ENCODE data around the gene ADRA2B. TPM values are rescaled to one million over a fixed set of nuclear protein-coding genes. Genes with fewer than 3 reads are reported as not detected.

ADRA2B gene
- total RNA-seq, 1 experiment from 2014 or later, result 0.47 TPM

GRCh38 chr2:96156926-96157648, 40.7 kb upstream of the ADRA2B start:
- intact Hi-C loops (cut with micrococcal nuclease), result no loop called here
- H3K9me3 ChIP-seq (ENCODE audit: control insufficient read depth in 1 of 2, insufficient read depth in 1 of 2, low read depth in 1 of 2, low read length in 2 of 2), result no peaks in the 10 kb centered on the region
- CTCF ChIA-PET, result no interaction called here
- POLR2A ChIA-PET, result no interaction called here
- ATAC-seq (no peak), DNase-seq (ENCODE audit: low read depth, low spot score) (no peak)
- H3K27me3 ChIP-seq (ENCODE audit: insufficient read depth, low read length), result no peaks in the 10 kb centered on the region
- TF ChIP-seq EZH2 (IDR thresholded peaks at IDR 0.05), result no peak
- TF ChIP-seq ZFX (IDR thresholded peaks at IDR 0.05), result no peak
- TF ChIP-seq FOSL1 (IDR thresholded peaks at IDR 0.05; ENCODE audit: low read depth), result no peak
- H3K36me3 ChIP-seq (ENCODE audit: control insufficient read depth in 1 of 2, insufficient read depth in 2 of 2, low read length in 2 of 2), result no peaks in the 10 kb centered on the region
- H3K79me2 ChIP-seq (ENCODE audit: insufficient read depth, low read length), result no peaks in the 10 kb centered on the region
- H3K27ac ChIP-seq (ENCODE audit: low read depth, low read length), result no peak overlapping the region
- H4K20me1 ChIP-seq (ENCODE audit: insufficient read depth), result no peaks in the 10 kb centered on the region
- BruUV-seq (replicated peaks), result no TSS peak
- RAD21 ChIA-PET (ENCODE audit: low non-redundant PET in 1 of 2, low total read pairs in 2 of 2, uncharacterized antibody in 2 of 2, unreplicated experiment in 2 of 2), result no interaction called here
- H3K4me3 ChIP-seq (replicated peaks in 1 of 2; ENCODE audit: low read depth in 1 of 2, low read length in 2 of 2), result no peak overlapping the region
- no peak overlapping the region for H3K9ac ChIP-seq (ENCODE audit: low read length)
- no peak overlapping the region for H3K4me2 ChIP-seq (ENCODE audit: low read length)
- no peak overlapping the region for H2AFZ ChIP-seq (ENCODE audit: low read depth, low read length, poor library complexity, severe bottlenecking)
- H3K9me2 ChIP-seq (ENCODE audit: insufficient read depth), result no peaks in the 10 kb centered on the region
- no peaks in the 10 kb centered on the region for H3K4me1 ChIP-seq (ENCODE audit: control insufficient read depth in 1 of 2, insufficient read depth in 2 of 2, low read length in 2 of 2)

- no peaks in the 10 kb centered on the region for H3K9me3 ChIP-seq (ENCODE audit: control insufficient read depth in 1 of 2, insufficient read depth in 1 of 2, low read depth in 1 of 2, low read length in 2 of 2)
- no peaks in the 10 kb centered on the region for H3K9me2 ChIP-seq (ENCODE audit: insufficient read depth)
- H3K4me1 ChIP-seq (ENCODE audit: control insufficient read depth in 1 of 2, insufficient read depth in 2 of 2, low read length in 2 of 2), result no peaks in the 10 kb centered on the region
- intact Hi-C loops (cut with micrococcal nuclease), result no loop called here
- ChIA-PET CTCF (no interaction called here), RAD21 (ENCODE audit: low non-redundant PET in 1 of 2, low total read pairs in 2 of 2, uncharacterized antibody in 2 of 2, unreplicated experiment in 2 of 2) (no interaction called here), POLR2A (no interaction called here)
- TF ChIP-seq JUND (IDR thresholded peaks at IDR 0.05) (no peak), SP1 (IDR thresholded peaks at IDR 0.05; ENCODE audit: low read depth) (no peak), POLR2AphosphoS5 (IDR thresholded peaks at IDR 0.05; ENCODE audit: low read depth, low read length) (no peak), EGR1 (IDR thresholded peaks at IDR 0.05; ENCODE audit: low read depth) (no peak), REST (IDR thresholded peaks at IDR 0.05; ENCODE audit: low read depth) (no peak), EZH2 (IDR thresholded peaks at IDR 0.05) (no peak), CBX3 (IDR thresholded peaks at IDR 0.05; ENCODE audit: low read depth) (no peak), ZBTB33 (IDR thresholded peaks at IDR 0.05; ENCODE audit: extremely low read depth, insufficient replicate concordance, low read length) (no peak), CEBPB (IDR thresholded peaks at IDR 0.05; ENCODE audit: low read depth) (no peak), FOSL1 (IDR thresholded peaks at IDR 0.05; ENCODE audit: low read depth) (no peak), MAX (IDR thresholded peaks at IDR 0.05) (no peak), ZNF274 (IDR thresholded peaks at IDR 0.05; ENCODE audit: low read depth, low read length) (no peak), ZFX (IDR thresholded peaks at IDR 0.05) (no peak)
- H3K27me3 ChIP-seq (ENCODE audit: insufficient read depth, low read length), result no peaks in the 10 kb centered on the region
- no peak overlapping the region for H3K27ac ChIP-seq (ENCODE audit: low read depth, low read length)
- no peaks in the 10 kb centered on the region for H3K79me2 ChIP-seq (ENCODE audit: insufficient read depth, low read length)
- H3K9ac ChIP-seq (ENCODE audit: low read length), result no peak overlapping the region
- DNase-seq (ENCODE audit: low read depth, low spot score) (no peak), ATAC-seq (no peak)
- no peak overlapping the region for H2AFZ ChIP-seq (ENCODE audit: low read depth, low read length, poor library complexity, severe bottlenecking)
- no TSS peak for BruUV-seq (replicated peaks)
- no peak overlapping the region for H3K4me3 ChIP-seq (replicated peaks in 1 of 2; ENCODE audit: low read depth in 1 of 2, low read length in 2 of 2)
- no peaks in the 10 kb centered on the region for H3K36me3 ChIP-seq (ENCODE audit: control insufficient read depth in 1 of 2, insufficient read depth in 2 of 2, low read length in 2 of 2)
- H3K4me2 ChIP-seq (ENCODE audit: low read length), result no peak overlapping the region
- no peaks in the 10 kb centered on the region for H4K20me1 ChIP-seq (ENCODE audit: insufficient read depth)
Measured at GRCh38 chr2:96156011-96156820, 39.8 kb upstream of the ADRA2B start.

Measured in HCT116 (cell line).